ENCODE measurements around the gene PLEKHH1. TPM values are rescaled to one million over a fixed set of nuclear protein-coding genes. Genes with fewer than 3 reads are reported as not detected.
A peak's percentile ranks its signal among the peaks of the same experiment; 100 is the strongest.

Gene PLEKHH1
- 1 to 10 TPM in 3 of 4 donors, under 1 TPM in 1; 0.75 to 3.4 (median 2.5) TPM for total RNA-seq

- peak within 1 kb of the TSS; percentile 57 to 67 (median 60) for H3K4me3 ChIP-seq
- no peaks in the 10 kb centered on the region for H3K9me3 ChIP-seq
- H3K36me3 ChIP-seq, result no peaks in the 10 kb centered on the region
- peak within 1 kb of the TSS in 3 of 4 donors; percentile 24 to 58 (median 43) for H3K27ac ChIP-seq
- DNase-seq (peak; percentile 35 to 38), ATAC-seq (peak; percentile 81 to 86)
- peaks cover 4 to 5% of the 10 kb centered on the region in 2 donors for H3K4me1 ChIP-seq
- intact Hi-C loops (cut with DNase I; ENCODE audit: low total_unique reads) (no loop called here), in situ Hi-C loops (cut with MboI; ENCODE audit: low sequenced_read_pairs in 4 of 4) (no loop called here)
- H3K27me3 ChIP-seq, result no peaks in the 10 kb centered on the region
- TF ChIP-seq CTCF (IDR thresholded peaks at IDR 0.05 in 4 of 5, conservative IDR thresholded peaks at IDR 0.05 in 1 of 5) (peak in 1 of 5 experiments; percentile 6), POLR2A (IDR thresholded peaks at IDR 0.05) (peak; percentile 67 to 68)
Observed at GRCh38 chr14:67532998-67533753, at the start of gene PLEKHH1. TSS of gene PLEKHH1 (plus strand) at chr14:67533290. CDS start at chr14:67541868, 8,578 bp downstream.

GRCh38 chr14:67483579-67484285 is 49.4 kb upstream of the PLEKHH1 start:
- H3K4me1 ChIP-seq, result peaks cover 18 to 19% of the 10 kb centered on the region in 2 donors
- ATAC-seq (peak; percentile 11 to 43), DNase-seq (no peak)
- H3K27ac ChIP-seq, result peak overlapping the region in 3 of 4 donors; percentile 10 to 40 (median 25)
- intact Hi-C loops (cut with DNase I; ENCODE audit: low total_unique reads), result no loop called here
- no peaks in the 10 kb centered on the region for H3K27me3 ChIP-seq
- no peaks in the 10 kb centered on the region for H3K36me3 ChIP-seq
- no peak overlapping the region for H3K4me3 ChIP-seq
- in situ Hi-C loops (cut with MboI; ENCODE audit: low sequenced_read_pairs in 4 of 4), result no loop called here
- H3K9me3 ChIP-seq, result no peaks in the 10 kb centered on the region
- TF ChIP-seq CTCF (IDR thresholded peaks at IDR 0.05 in 4 of 5, conservative IDR thresholded peaks at IDR 0.05 in 1 of 5), result no peak
- no peak for TF ChIP-seq POLR2A (IDR thresholded peaks at IDR 0.05)

GRCh38 chr14:67485501-67486095 is 47.5 kb upstream of the PLEKHH1 start:
- peaks cover 18 to 19% of the 10 kb centered on the region in 2 donors for H3K4me1 ChIP-seq

More at GRCh38 chr14:67485501-67486095, 47.5 kb upstream of the PLEKHH1 start:
- DNase-seq, result no peak
- Histone ChIP-seq H3K36me3 (no peaks in the 10 kb centered on the region), H3K4me3 (no peak overlapping the region), H3K27me3 (no peaks in the 10 kb centered on the region), H3K9me3 (no peaks in the 10 kb centered on the region), H3K27ac (no peak overlapping the region)
- intact Hi-C loops (cut with DNase I; ENCODE audit: low total_unique reads), result loop anchor here (5.0 kb wide), 2 partner anchors 38 to 58 kb away; no protein-coding TSS in a partner anchor
- in situ Hi-C loops (cut with MboI; ENCODE audit: low sequenced_read_pairs in 4 of 4), result no loop called here
- no peak for ATAC-seq
- TF ChIP-seq CTCF (IDR thresholded peaks at IDR 0.05 in 4 of 5, conservative IDR thresholded peaks at IDR 0.05 in 1 of 5), result no peak
- TF ChIP-seq POLR2A (IDR thresholded peaks at IDR 0.05), result no peak
